IMR-90 (cell line): ENCODE results near the gene CCDC63. TPM values are rescaled to one million over a fixed set of nuclear protein-coding genes. Genes with fewer than 3 reads are reported as not detected.
A peak's percentile ranks its signal among the peaks of the same experiment; 100 is the strongest.

ENCODE experiments used
- ATAC-seq: fragments of 200-7000 bp; cut with Tn5 transposase; 2 replicates; pipeline ENCODE4 v1.9.1; 2020; ENCODE audit warnings: low read depth, mild to moderate bottlenecking, moderate library complexity
- BruUV-seq: library from RNA; stranded (reverse); fragments of 400-500 nt; replicated peaks from 2 replicates; lab custom pipeline; 2021; lab: Mats Ljungman, UMichigan
- CTCF ChIA-PET: fragments of 300-600 bp; formaldehyde crosslinking; extraction: SDS; loops from one replicate; lab custom pipeline; 2021; ENCODE audit warnings: antibody characterized with exemption; lab: Yijun Ruan, JAX
- POLR2A ChIA-PET: fragments of 300-600 bp; sonication (Branson Sonifier 250); formaldehyde crosslinking; loops from one replicate; lab custom pipeline; 2022; ENCODE audit warnings: antibody characterized with exemption; ENCODE audit not compliant: unreplicated experiment; lab: Charles Lee
- DNase-seq: peaks from one replicate; pipeline ENCODE4 v3.0.0; 2013
- H2AFZ ChIP-seq: replicated peaks from 2 replicates; pipeline ENCODE3; 2013; ENCODE audit warnings: low read length, mild to moderate bottlenecking; ENCODE audit not compliant: poor library complexity
- H2AK5ac ChIP-seq: 2 replicates; pipeline ENCODE4 v1.6.1; 2013; ENCODE audit warnings: low read depth, low read length, inconsistent platforms
- H2AK9ac ChIP-seq: replicated peaks from 2 replicates; pipeline ENCODE3; 2013; ENCODE audit warnings: mild to moderate bottlenecking, low read depth, low read length, moderate library complexity; ENCODE audit not compliant: poor library complexity
- H2BK120ac ChIP-seq: 2 replicates; pipeline ENCODE4 v1.6.1; 2013; ENCODE audit warnings: low read depth, low read length, inconsistent platforms
- H2BK15ac ChIP-seq: 3 replicates; pipeline ENCODE4 v1.6.1; 2013; ENCODE audit warnings: low read depth, low read length, inconsistent platforms
- H2BK20ac ChIP-seq: 2 replicates; pipeline ENCODE4 v1.6.1; 2013; ENCODE audit warnings: low read depth, mild to moderate bottlenecking, inconsistent platforms, low read length, moderate library complexity
- H2BK5ac ChIP-seq: 2 replicates; pipeline ENCODE4 v1.6.1; 2013; ENCODE audit warnings: mild to moderate bottlenecking, low read depth, low read length, inconsistent platforms; ENCODE audit not compliant: poor library complexity, severe bottlenecking
- H3K14ac ChIP-seq: replicated peaks from 2 replicates; pipeline ENCODE4 v1.6.1; 2013; ENCODE audit warnings: low read depth, low read length, inconsistent platforms
- H3K18ac ChIP-seq: 2 replicates; pipeline ENCODE4 v1.6.1; 2013; ENCODE audit warnings: low read depth, low read length, control low read depth
- H3K23ac ChIP-seq: 2 replicates; pipeline ENCODE4 v1.6.1; 2013; ENCODE audit warnings: low read depth, low read length, inconsistent platforms
- H3K27ac ChIP-seq: 2 replicates; pipeline ENCODE4 v1.5.1; 2013; ENCODE audit warnings: mild to moderate bottlenecking, control low read depth, low read length; ENCODE audit not compliant: insufficient read depth
- H3K27me3 ChIP-seq: 2 replicates; pipeline ENCODE4 v1.6.1; 2013; ENCODE audit warnings: low read length; ENCODE audit not compliant: control insufficient read depth, insufficient read depth
- H3K36me3 ChIP-seq: 2 replicates; pipeline ENCODE4 v1.6.1; 2013; ENCODE audit warnings: low read length, mixed read lengths; ENCODE audit not compliant: control insufficient read depth, insufficient read depth
- H3K4ac ChIP-seq: 2 replicates; pipeline ENCODE4 v1.6.1; 2013; ENCODE audit warnings: low read depth, low read length, inconsistent platforms
- H3K4me1 ChIP-seq: 2 replicates; pipeline ENCODE4 v1.6.1; 2013; ENCODE audit warnings: low read length, mixed read lengths; ENCODE audit not compliant: control insufficient read depth, insufficient read depth
- H3K4me2 ChIP-seq: 2 replicates; pipeline ENCODE4 v1.6.1; 2013; ENCODE audit warnings: low read depth, mild to moderate bottlenecking, control low read depth, low read length, moderate library complexity
- H3K4me3 ChIP-seq: 2 replicates; pipeline ENCODE4 v1.5.1; 2013; ENCODE audit warnings: low read depth, mild to moderate bottlenecking, control low read depth, low read length, moderate library complexity; ENCODE audit not compliant: insufficient read depth
- H3K56ac ChIP-seq: 2 replicates; pipeline ENCODE4 v1.6.1; 2013; ENCODE audit warnings: low read length, inconsistent platforms; ENCODE audit not compliant: insufficient read depth; ENCODE audit errors: extremely low read depth
- H3K79me1 ChIP-seq, 2 experiments: 2 replicates each; pipeline ENCODE4 v1.6.1; 2013; ENCODE audit warnings: low read length in 2 of 2, inconsistent platforms in 1 of 2, low read depth in 1 of 2
- H3K9ac ChIP-seq: 2 replicates; pipeline ENCODE4 v1.6.1; 2013; ENCODE audit warnings: low read depth, low read length, control low read depth
- H3K9me1 ChIP-seq: 2 replicates; pipeline ENCODE4 v1.6.1; 2013; ENCODE audit warnings: low read length, inconsistent platforms; ENCODE audit not compliant: insufficient read depth
- H3K9me3 ChIP-seq: 2 replicates; pipeline ENCODE4 v1.6.1; 2013; ENCODE audit warnings: low read length; ENCODE audit not compliant: control insufficient read depth, insufficient read depth
- H4K20me1 ChIP-seq: 2 replicates; pipeline ENCODE4 v1.6.1; 2013; ENCODE audit warnings: low read length, inconsistent platforms; ENCODE audit not compliant: insufficient read depth
- H4K5ac ChIP-seq: 2 replicates; pipeline ENCODE4 v1.6.1; 2013; ENCODE audit warnings: mild to moderate bottlenecking, low read depth, low read length, control low read depth
- H4K8ac ChIP-seq, 2 experiments: 2 replicates each; pipeline ENCODE4 v1.6.1; 2013; ENCODE audit warnings: low read depth in 2 of 2, low read length in 2 of 2, control low read depth in 1 of 2, inconsistent platforms in 1 of 2
- H4K91ac ChIP-seq: 2 replicates; pipeline ENCODE4 v1.6.1; 2013; ENCODE audit warnings: low read depth, low read length, inconsistent platforms; ENCODE audit not compliant: insufficient read depth
- BHLHE40 ChIP-seq: fragments of 150-350 bp; IDR thresholded peaks from 2 replicates; pipeline ENCODE4 v1.6.1; 2016; ENCODE audit warnings: mild to moderate bottlenecking, low read depth, low read length
- CEBPB ChIP-seq: IDR thresholded peaks from 2 replicates; pipeline ENCODE4 v1.6.1; 2012; ENCODE audit warnings: low read depth, low read length, improper control_type of control experiment
- CHD1 ChIP-seq: IDR thresholded peaks from 2 replicates; pipeline ENCODE4 v1.6.1; 2012; ENCODE audit warnings: low read depth, low read length, improper control_type of control experiment
- CTCF ChIP-seq: conservative IDR thresholded peaks from 2 replicates; pipeline ENCODE4 v1.5.1; 2012; ENCODE audit warnings: mild to moderate bottlenecking, low read depth, low read length, improper control_type of control experiment
- ELK1 ChIP-seq: fragments of 150-350 bp; IDR thresholded peaks from 2 replicates; pipeline ENCODE4 v1.6.1; 2016; ENCODE audit warnings: low read depth, mild to moderate bottlenecking, low read length, moderate library complexity, borderline replicate concordance
- FOS ChIP-seq: fragments of 150-350 bp; IDR thresholded peaks from 2 replicates; pipeline ENCODE4 v1.6.1; 2016; ENCODE audit warnings: low read depth, low read length
- MAFK ChIP-seq: IDR thresholded peaks from 2 replicates; pipeline ENCODE4 v1.6.1; 2012; ENCODE audit warnings: low read depth, low read length, improper control_type of control experiment
- MAZ ChIP-seq: IDR thresholded peaks from 2 replicates; pipeline ENCODE4 v1.6.1; 2012; ENCODE audit warnings: low read depth, mild to moderate bottlenecking, low read length, improper control_type of control experiment, moderate library complexity, borderline replicate concordance
- MXI1 ChIP-seq: IDR thresholded peaks from 2 replicates; pipeline ENCODE4 v1.6.1; 2012; ENCODE audit warnings: low read depth, mild to moderate bottlenecking, low read length, moderate library complexity, borderline replicate concordance
- NFE2L2 ChIP-seq: fragments of 150-350 bp; IDR thresholded peaks from 2 replicates; pipeline ENCODE4 v1.6.1; 2016; ENCODE audit warnings: low read depth, mild to moderate bottlenecking, low read length
- POLR2A ChIP-seq: IDR thresholded peaks from 2 replicates; pipeline ENCODE4 v1.6.1; 2012; ENCODE audit warnings: mild to moderate bottlenecking, low read depth, low read length
- RAD21 ChIP-seq: IDR thresholded peaks from 2 replicates; pipeline ENCODE4 v1.6.1; 2012; ENCODE audit warnings: low read length, improper control_type of control experiment
- RCOR1 ChIP-seq: IDR thresholded peaks from 2 replicates; pipeline ENCODE4 v1.6.1; 2012; ENCODE audit warnings: mild to moderate bottlenecking, low read length, improper control_type of control experiment; ENCODE audit not compliant: insufficient replicate concordance
- RFX5 ChIP-seq: IDR thresholded peaks from 2 replicates; pipeline ENCODE4 v1.8.0; 2012; ENCODE audit warnings: low read depth, mild to moderate bottlenecking, low read length, moderate library complexity
- SMC3 ChIP-seq: fragments of 150-350 bp; IDR thresholded peaks from 2 replicates; pipeline ENCODE4 v1.6.1; 2016; ENCODE audit warnings: low read depth, mild to moderate bottlenecking, antibody characterized with exemption, low read length, moderate library complexity
- USF2 ChIP-seq: fragments of 150-350 bp; IDR thresholded peaks from 2 replicates; pipeline ENCODE4 v1.6.1; 2017; ENCODE audit warnings: mild to moderate bottlenecking, antibody characterized with exemption, low read length, low read depth
- WGBS, 2 experiments: methylation state at CpG; one replicate each; pipeline versions ENCODE4 v1.1.5 to v1.1.7; 2013; ENCODE audit warnings: missing lambda C conversion rate in 2 of 2; ENCODE audit not compliant: insufficient read length in 1 of 2; ENCODE audit errors: extremely low coverage in 2 of 2; 5-methylcytosine and 5-hydroxymethylcytosine counted together
- dilution Hi-C: fragments of 300-500 bp; cut with HindIII; formaldehyde crosslinking; loops from one replicate; pipeline ENCODE4 v1.14.3; 2018; ENCODE audit warnings: low sequenced_read_pairs; ENCODE audit not compliant: unreplicated experiment
- in situ Hi-C: fragments of 300-500 bp; cut with MboI; formaldehyde crosslinking; loops from 3 replicates; pipeline ENCODE4 v1.14.3; 2019; ENCODE audit warnings: low sequenced_read_pairs, inconsistent platforms, mixed read lengths
- intact Hi-C: fragments of 100-400 bp; cut with micrococcal nuclease; formaldehyde crosslinking; loops from 2 replicates; pipeline ENCODE4 v1.10.0; 2022
- polyA plus RNA-seq, 3 experiments: library from polyadenylated mRNA; depleted of rRNA; stranded (reverse); fragments of >200 nt; gene quantifications; 2 replicates each; pipeline ENCODE4 v1.2.3, GENCODE V29; 2012; ENCODE audit warnings: low replicate concordance in 1 of 3
- total RNA-seq: library from RNA; depleted of rRNA; stranded (reverse); fragments of >200 nt; gene quantifications from 2 replicates; pipeline ENCODE4 v1.2.3, GENCODE V29; 2012

The CCDC63 gene
- total and polyA plus RNA-seq, 2 of the 4 experiments (the other 2 are of a cell fraction), result not detected

GRCh38 chr12:110937104-110937641, 90.4 kb downstream of the CCDC63 start:
- no peak overlapping the region for H4K91ac ChIP-seq
- ATAC-seq, result peak; percentile 89
- dilution Hi-C loops, result no loop called here

More at GRCh38 chr12:110937104-110937641, 90.4 kb downstream of the CCDC63 start:
- no peak overlapping the region for H2BK15ac ChIP-seq
- no peaks in the 10 kb centered on the region for H3K79me1 ChIP-seq
- no peaks in the 10 kb centered on the region for H3K36me3 ChIP-seq
- no peak overlapping the region for H3K23ac ChIP-seq
- H3K9me1 ChIP-seq, result no peaks in the 10 kb centered on the region
- TF ChIP-seq CEBPB (no peak), RFX5 (no peak), CTCF (peak; percentile 78), RCOR1 (no peak), NFE2L2 (no peak), MXI1 (no peak), ELK1 (no peak), BHLHE40 (no peak), POLR2A (no peak), USF2 (no peak), MAZ (no peak), CHD1 (no peak), MAFK (no peak), SMC3 (peak; percentile 59), FOS (no peak), RAD21 (peak; percentile 75)
- no peak overlapping the region for H3K4ac ChIP-seq
- peak overlapping the region; percentile 55 for H2AFZ ChIP-seq
- CTCF ChIA-PET, result interaction anchor here (0.8 to 1.0 kb wide), 2 partner anchors 362 to 376 kb away, joined by 3 to 7 read pairs; no protein-coding TSS in a partner anchor
- intact Hi-C loops, result loop anchor here (1.0 kb wide), 2 partner anchors 361 to 376 kb away; no protein-coding TSS in a partner anchor
- no peak overlapping the region for H3K4me2 ChIP-seq
- H3K4me1 ChIP-seq, result no peaks in the 10 kb centered on the region
- no peak overlapping the region for H2AK5ac ChIP-seq
- H2BK20ac ChIP-seq, result no peak overlapping the region
- peak; percentile 23 for DNase-seq
- H3K18ac ChIP-seq, result no peak overlapping the region
- H4K8ac ChIP-seq, result no peak overlapping the region
- H3K27ac ChIP-seq, result no peak overlapping the region
- no peak overlapping the region for H3K4me3 ChIP-seq
- no TSS peak for BruUV-seq
- H2BK120ac ChIP-seq, result no peak overlapping the region
- no peak overlapping the region for H2BK5ac ChIP-seq
- in situ Hi-C loops, result loop anchor here (10.0 kb wide), 1 partner anchor 378 kb away; no protein-coding TSS in a partner anchor
- POLR2A ChIA-PET, result interaction anchor here (0.6 kb wide), 1 partner anchor 378 kb away, joined by 5 read pairs; no protein-coding TSS in a partner anchor
- H3K14ac ChIP-seq, result no peak overlapping the region
- no peak overlapping the region for H3K56ac ChIP-seq
- H3K9me3 ChIP-seq, result no peaks in the 10 kb centered on the region
- H4K5ac ChIP-seq, result no peak overlapping the region
- H3K9ac ChIP-seq, result no peak overlapping the region
- no peaks in the 10 kb centered on the region for H4K20me1 ChIP-seq
- 0% methylated on average over 4 of the region's 21 CpGs; no CpG with 5 or more reads in 1 of the 2 experiments for WGBS, 2 experiments
- peaks cover 4% of the 10 kb centered on the region for H3K27me3 ChIP-seq
- H2AK9ac ChIP-seq, result no peak overlapping the region
